A549 (cell line): ENCODE results near the gene GLDC. TPM values are rescaled to one million over a fixed set of nuclear protein-coding genes. Genes with fewer than 3 reads are reported as not detected.

Experiments
- ATAC-seq, 2 experiments: fragments of 200-7000 bp in 1 of 2; fragments of >200 bp in 1 of 2; cut with Nextera tagmentation in 1 of 2; cut with Tn5 transposase in 1 of 2; 3 replicates each; pipeline versions ENCODE4 v1.8.0 to v1.9.1; 2018 to 2020; ENCODE audit warnings: mild to moderate bottlenecking in 1 of 2, moderate library complexity in 1 of 2
- CTCF ChIA-PET: fragments of 300-600 bp; sonication (Branson Sonifier 250); formaldehyde crosslinking; extraction: SDS; loops from one replicate; lab custom pipeline; 2021; ENCODE audit warnings: antibody characterized with exemption, inconsistent platforms; lab: Yijun Ruan, JAX
- POLR2A ChIA-PET: fragments of 350-600 bp; formaldehyde crosslinking; extraction: SDS; loops from one replicate; lab custom pipeline; 2021; ENCODE audit warnings: antibody characterized with exemption, inconsistent platforms; lab: Yijun Ruan, JAX
- DNase-seq, 2 experiments: peaks; one replicate each; pipeline versions ENCODE4 v3.0.0 to v3.0.0-alpha.2; 2011 to 2016; ENCODE audit warnings: low read depth in 1 of 2, low spot score in 1 of 2
- FAIRE-seq: peaks from 2 replicates; lab custom pipeline; 2011; peaks lifted over from hg19 to GRCh38; lab: Jason Lieb, UNC
- H3K27ac ChIP-seq, 2 experiments: fragments of >200 bp; sonication (Bioruptor Twin); formaldehyde crosslinking; 3 replicates each; pipeline ENCODE4 v1.5.1; 2016 to 2017
- H3K4me1 ChIP-seq: fragments of >200 bp; sonication (Bioruptor Twin); formaldehyde crosslinking; 3 replicates; pipeline ENCODE4 v1.6.1; 2016
- H3K4me2 ChIP-seq: fragments of >200 bp; sonication (Bioruptor Twin); formaldehyde crosslinking; 3 replicates; pipeline ENCODE4 v1.6.1; 2016
- H3K4me3 ChIP-seq: fragments of >200 bp; sonication (Bioruptor Twin); formaldehyde crosslinking; 3 replicates; pipeline ENCODE4 v1.5.1; 2016
- H3K9me3 ChIP-seq: fragments of >200 bp; sonication (Bioruptor Twin); formaldehyde crosslinking; 3 replicates; pipeline ENCODE4 v1.6.1; 2016
- CEBPB ChIP-seq, 2 experiments: fragments of >200 bp in 1 of 2; sonication (Bioruptor Twin) in 1 of 2; formaldehyde crosslinking in 1 of 2; IDR thresholded peaks; 2 replicates each; pipeline ENCODE4 v1.6.1; 2012 to 2016
- CHD2 ChIP-seq: fragments of 150-350 bp; IDR thresholded peaks from 2 replicates; pipeline ENCODE4 v1.6.1; 2014; ENCODE audit warnings: low read length; ENCODE audit not compliant: partially characterized antibody
- EHF ChIP-seq: fragments of 250-450 bp; sonication (Bioruptor Pico); IDR thresholded peaks from 2 replicates; pipeline ENCODE4 v1.5.0; 2020; ENCODE audit warnings: mild to moderate bottlenecking
- EHMT2 ChIP-seq: fragments of 200-600 bp; sonication (generic); IDR thresholded peaks from 2 replicates; pipeline ENCODE4 v1.6.1; 2016; ENCODE audit warnings: antibody characterized with exemption, low read depth, mild to moderate bottlenecking, moderate library complexity
- EP300 ChIP-seq, 2 experiments: fragments of >200 bp; sonication (Bioruptor Twin); formaldehyde crosslinking; IDR thresholded peaks; 2 replicates in 1 of 2; 3 replicates in 1 of 2; pipeline ENCODE4 v1.6.1; 2016 to 2017
- ESRRA ChIP-seq: fragments of 150-350 bp; IDR thresholded peaks from 2 replicates; pipeline ENCODE4 v1.6.1; 2014; ENCODE audit warnings: mild to moderate bottlenecking, low read length, borderline replicate concordance
- FOSB ChIP-seq: fragments of 250-450 bp; sonication (Bioruptor Pico); IDR thresholded peaks from 2 replicates; pipeline ENCODE4 v1.5.0; 2020; ENCODE audit warnings: mild to moderate bottlenecking, moderate library complexity
- FOSL2 ChIP-seq, 2 experiments: fragments of 450-650 bp in 1 of 2; fragments of >200 bp in 1 of 2; sonication (Bioruptor Twin) in 1 of 2; formaldehyde crosslinking; IDR thresholded peaks; 2 replicates each; pipeline versions ENCODE4 v1.5.0 to v1.6.1; 2016 to 2020; ENCODE audit warnings: mild to moderate bottlenecking in 1 of 2, moderate library complexity in 1 of 2
- GATA3 ChIP-seq: IDR thresholded peaks from 2 replicates; pipeline ENCODE4 v1.6.1; 2012; ENCODE audit warnings: borderline replicate concordance
- HEYL ChIP-seq: fragments of 250-450 bp; sonication (Bioruptor Pico); IDR thresholded peaks from 2 replicates; pipeline ENCODE4 v1.8.0; 2021; ENCODE audit warnings: mild to moderate bottlenecking, moderate library complexity
- HMGXB4 ChIP-seq: fragments of 250-450 bp; sonication (Bioruptor Pico); IDR thresholded peaks from 2 replicates; pipeline ENCODE4 v1.5.0; 2021; ENCODE audit warnings: mild to moderate bottlenecking, moderate library complexity, borderline replicate concordance
- KDM1A ChIP-seq: fragments of 200-600 bp; sonication (generic); IDR thresholded peaks from 2 replicates; pipeline ENCODE4 v1.6.1; 2016; ENCODE audit warnings: low read depth, mild to moderate bottlenecking
- KDM5A ChIP-seq: fragments of 200-600 bp; sonication (generic); IDR thresholded peaks from 2 replicates; pipeline ENCODE4 v1.6.1; 2016; ENCODE audit warnings: antibody characterized with exemption, mild to moderate bottlenecking
- MAFK ChIP-seq: fragments of 450-650 bp; IDR thresholded peaks from 2 replicates; pipeline ENCODE4 v1.6.1; 2014; ENCODE audit not compliant: partially characterized antibody
- POLR2A ChIP-seq: IDR thresholded peaks from 2 replicates; pipeline ENCODE4 v1.6.1; 2012; ENCODE audit warnings: mild to moderate bottlenecking, low read length
- POLR2AphosphoS2 ChIP-seq: conservative IDR thresholded peaks from 2 replicates; pipeline ENCODE4 v1.6.1; 2012; ENCODE audit warnings: low read length, improper control_type of control experiment, inconsistent platforms
- RAD21 ChIP-seq, 2 experiments: fragments of >200 bp in 1 of 2; sonication (Bioruptor Twin) in 1 of 2; formaldehyde crosslinking in 1 of 2; IDR thresholded peaks in 1 of 2; conservative IDR thresholded peaks in 1 of 2; 2 replicates in 1 of 2; 3 replicates in 1 of 2; pipeline ENCODE4 v1.6.1; 2012 to 2018; ENCODE audit warnings: inconsistent platforms in 1 of 2
- RCOR1 ChIP-seq: fragments of 150-350 bp; IDR thresholded peaks from 2 replicates; pipeline ENCODE4 v1.6.1; 2014; ENCODE audit warnings: antibody characterized with exemption, low read length, low read depth
- REST ChIP-seq: fragments of 200-600 bp; sonication (generic); IDR thresholded peaks from 2 replicates; pipeline ENCODE4 v1.6.1; 2016; ENCODE audit warnings: antibody characterized with exemption, mild to moderate bottlenecking, moderate library complexity
- RFX5 ChIP-seq: fragments of 450-650 bp; IDR thresholded peaks from 2 replicates; pipeline ENCODE4 v1.7.1; 2014; ENCODE audit warnings: antibody characterized with exemption, mild to moderate bottlenecking, moderate library complexity
- RNF2 ChIP-seq: fragments of 200-600 bp; sonication (generic); IDR thresholded peaks from 2 replicates; pipeline ENCODE4 v1.6.1; 2016; ENCODE audit warnings: low read depth, mild to moderate bottlenecking, antibody characterized with exemption, moderate library complexity, borderline replicate concordance
- ZC3H11A ChIP-seq: fragments of 450-650 bp; IDR thresholded peaks from 2 replicates; pipeline ENCODE4 v1.6.1; 2014; ENCODE audit warnings: antibody characterized with exemption, mild to moderate bottlenecking
- ZNF302 ChIP-seq: fragments of 250-450 bp; sonication (Bioruptor Pico); IDR thresholded peaks from 2 replicates; pipeline ENCODE4 v1.9.0; 2021; ENCODE audit warnings: inconsistent platforms, mild to moderate bottlenecking, moderate library complexity
- WGBS: methylation state at CpG from one replicate; pipeline ENCODE4 v1.1.6; 2017; ENCODE audit errors: missing lambda C conversion rate; 5-methylcytosine and 5-hydroxymethylcytosine counted together
- polyA plus RNA-seq, 4 experiments: library from polyadenylated mRNA; depleted of rRNA in 3 of 4; stranded (reverse); fragments of >200 nt; fragmentation: RNase III in 1 of 4; extraction: RNeasy Plus Mini Kit Qiagen cat#74134 plus additional on column Dnase treatment in 1 of 4; gene quantifications; 2 replicates in 3 of 4; 3 replicates in 1 of 4; pipeline ENCODE4 v1.2.3, GENCODE V29; 2011 to 2017

The GLDC gene
- polyA plus RNA-seq, 2 of the 4 experiments (the other 2 are of a cell fraction) = 16.7 to 18.8 TPM

DNA sequence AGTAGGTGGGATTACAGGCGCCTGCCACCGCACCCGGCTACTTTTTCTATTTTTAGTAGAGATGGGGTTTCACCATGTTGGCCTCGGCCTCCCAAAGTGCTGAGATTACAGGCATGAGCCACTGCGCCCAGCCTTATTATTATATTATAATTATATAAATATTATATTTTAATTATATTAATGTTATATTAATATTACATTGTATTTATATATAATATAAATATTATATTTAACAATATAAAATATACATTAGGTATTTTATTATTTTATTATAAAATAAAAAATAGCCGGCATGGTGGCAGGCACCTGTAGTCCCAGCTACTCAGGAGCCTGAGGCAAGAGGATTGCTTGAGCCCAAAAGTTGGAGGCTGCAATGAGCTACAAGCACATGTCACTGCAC lies 21.6 kb upstream of the GLDC start:
- ATAC-seq = no peak
- no peak for FAIRE-seq
- DNase-seq = no peak
- H3K9me3 ChIP-seq = no peaks in the 10 kb centered on the region
- ChIA-PET POLR2A (no interaction called here), CTCF (interaction anchor here (0.6 to 8.7 kb wide), 26 partner anchors 10 to 643 kb away, joined by 3 to 111 read pairs (median 4); partner anchors contain the start of gene GLDC)
- peaks cover 53% of the 10 kb centered on the region for H3K4me1 ChIP-seq
- peak overlapping the region; percentile 11 to 84; a peak in 4 of 6 replicates for H3K27ac ChIP-seq
- WGBS = 94% methylated on average over 6 of the region's 6 CpGs
- TF ChIP-seq CHD2 (no peak), HMGXB4 (no peak), FOSB (CRISPR knock-in tag) (no peak), EHF (CRISPR knock-in tag) (no peak), RCOR1 (no peak), CEBPB (IDR thresholded peaks at IDR 0.05) (no peak), POLR2A (no peak), KDM5A (no peak)
- TF ChIP-seq, all 56 proteins: peak for 0
- no peak overlapping the region for H3K4me3 ChIP-seq
- H3K4me2 ChIP-seq = peak overlapping the region; percentile 22; the same call in 1 of the 3 replicates

DNA sequence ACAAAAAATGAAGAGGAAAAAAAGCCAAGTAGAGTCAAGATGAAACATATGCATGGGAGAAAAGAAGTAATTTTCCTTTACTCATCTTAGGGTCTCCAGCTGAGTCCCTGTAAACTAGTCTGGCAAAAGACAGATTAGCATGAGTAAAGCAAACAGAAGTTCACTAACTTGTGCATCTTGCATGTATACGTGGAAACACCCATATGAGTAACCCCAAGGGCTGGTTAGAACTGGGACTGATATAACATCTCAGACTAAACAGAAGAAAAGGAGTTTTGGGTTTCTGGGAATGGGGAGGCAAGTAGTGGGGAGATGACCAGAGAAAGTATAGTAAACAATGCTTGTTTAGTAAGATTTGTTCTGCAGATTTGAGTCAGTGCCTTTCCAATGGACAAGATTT lies 20.1 kb upstream of the GLDC start:
- H3K27ac ChIP-seq = peak overlapping the region; percentile 75 to 84
- no peak for TF ChIP-seq EP300 (IDR thresholded peaks at IDR 0.05)
- TF ChIP-seq CHD2 = no peak
- no peak for TF ChIP-seq HEYL (CRISPR knock-in tag)
- no peak for TF ChIP-seq ZNF302 (CRISPR knock-in tag)
- TF ChIP-seq GATA3 = no peak
- TF ChIP-seq EHMT2 = no peak
- TF ChIP-seq MAFK = no peak
- no peak for TF ChIP-seq RAD21 (conservative IDR thresholded peaks at IDR 0.05 in 1 of 2, IDR thresholded peaks at IDR 0.05 in 1 of 2)
- TF ChIP-seq CEBPB (IDR thresholded peaks at IDR 0.05) = no peak
- TF ChIP-seq RFX5 = no peak
- TF ChIP-seq, all 56 proteins: peak for 0
- no peak for FAIRE-seq
- POLR2A ChIA-PET = no interaction called here
- Histone ChIP-seq H3K9me3 (no peaks in the 10 kb centered on the region), H3K4me1 (peaks cover 56% of the 10 kb centered on the region), H3K4me3 (no peak overlapping the region), H3K4me2 (peak overlapping the region; percentile 67)
- CTCF ChIA-PET = interaction anchor here (0.9 to 8.7 kb wide), 4 partner anchors 9 to 78 kb away, joined by 3 to 111 read pairs (median 12); no protein-coding TSS in a partner anchor
- 6% methylated on average over 1 of the region's 1 CpG for WGBS
- DNase-seq = peak in 1 of 2 experiments; percentile 46
- ATAC-seq = peak in 1 of 2 experiments; percentile 48; a peak in 2 of 6 replicates

- ChIA-PET CTCF (interaction anchor here (1.2 to 8.7 kb wide), 7 partner anchors 9 to 309 kb away, joined by 3 to 111 read pairs (median 5); no protein-coding TSS in a partner anchor), POLR2A (no interaction called here)
- DNase-seq (no peak), ATAC-seq (no peak; a peak in 2 of 6 replicates), FAIRE-seq (no peak)
- no peaks in the 10 kb centered on the region for H3K9me3 ChIP-seq
- no peak for TF ChIP-seq CHD2
- 0 out of 5 replicates have a peak, but pooled peaks of 1 of the 2 experiments have one; percentile 0 for TF ChIP-seq RAD21 (conservative IDR thresholded peaks at IDR 0.05 in 1 of 2, IDR thresholded peaks at IDR 0.05 in 1 of 2)
- H3K4me1 ChIP-seq = peaks cover 57% of the 10 kb centered on the region
- H3K27ac ChIP-seq = peak overlapping the region; percentile 75 to 84
- peak overlapping the region; percentile 67 for H3K4me2 ChIP-seq
- 42% methylated on average over 3 of the region's 3 CpGs for WGBS
- H3K4me3 ChIP-seq = no peak overlapping the region
Observed at GRCh38 chr9:6664204-6664680, 18.7 kb upstream of the GLDC start.

- H3K4me1 ChIP-seq = peaks cover 54% of the 10 kb centered on the region
- H3K27ac ChIP-seq = no peak overlapping the region
- DNase-seq (no peak), FAIRE-seq (no peak), ATAC-seq (no peak)
- no peak overlapping the region for H3K4me3 ChIP-seq
- CTCF ChIA-PET = interaction anchor here (1.2 to 1.4 kb wide), 4 partner anchors 11 to 306 kb away, joined by 3 to 4 read pairs (median 4); no protein-coding TSS in a partner anchor
- POLR2A ChIA-PET = no interaction called here
- H3K4me2 ChIP-seq = no peak overlapping the region
- no peaks in the 10 kb centered on the region for H3K9me3 ChIP-seq
- WGBS = 71% methylated on average over 4 of the region's 4 CpGs
- TF ChIP-seq FOSL2 (IDR thresholded peaks at IDR 0.05) = no peak
- no peak for TF ChIP-seq FOSL2 (CRISPR knock-in tag; IDR thresholded peaks at IDR 0.05)
- no peak for TF ChIP-seq RNF2
- TF ChIP-seq REST = no peak
- TF ChIP-seq ESRRA = no peak
- no peak for TF ChIP-seq ZNF302 (CRISPR knock-in tag)
- TF ChIP-seq KDM1A = no peak
- TF ChIP-seq POLR2AphosphoS2 = no peak
- no peak for TF ChIP-seq ZC3H11A
Observed at GRCh38 chr9:6660512-6660911, 15.0 kb upstream of the GLDC start.
